NK-92 treated with Interleukin-12 subunit alpha and Interleukin-12 subunit beta, amount 100 ng/mL, for 24 hours (cell line): ENCODE measurements around the gene COX20.

Experiments used
- DNase-seq: peaks from one replicate; lab custom pipeline; 2025; lab: John Stamatoyannopoulos, UW

Gene COX20

DNA sequence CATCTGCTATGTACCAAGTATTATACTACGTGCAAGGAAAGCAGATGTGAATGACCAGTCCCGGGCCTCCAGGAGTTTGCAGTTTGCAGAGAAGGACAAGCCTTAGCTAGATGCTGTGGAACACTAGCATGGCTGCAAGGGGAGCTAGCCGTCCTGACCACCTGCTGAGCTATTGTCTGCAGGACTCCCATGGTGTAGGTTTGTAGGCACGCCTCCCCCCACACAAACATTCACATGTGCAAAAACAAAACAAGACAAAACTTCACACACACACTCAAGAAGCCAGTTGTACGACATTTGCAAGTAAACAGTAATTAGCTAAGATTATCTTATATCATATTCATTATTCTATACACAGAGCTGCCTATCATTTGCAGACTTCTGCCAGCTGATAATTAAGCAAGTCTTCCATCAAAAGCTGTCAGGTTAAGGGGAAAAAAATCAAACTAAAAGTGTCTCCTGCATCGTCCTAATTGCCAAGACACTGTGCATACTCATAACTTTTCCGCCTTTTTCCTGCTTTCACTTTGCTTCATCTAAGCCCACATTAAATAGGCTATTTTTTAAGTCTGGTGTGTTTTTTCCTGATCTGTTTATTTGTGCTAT, 39.6 kb downstream of the COX20 start:
- DNase-seq, result no peak

DNA sequence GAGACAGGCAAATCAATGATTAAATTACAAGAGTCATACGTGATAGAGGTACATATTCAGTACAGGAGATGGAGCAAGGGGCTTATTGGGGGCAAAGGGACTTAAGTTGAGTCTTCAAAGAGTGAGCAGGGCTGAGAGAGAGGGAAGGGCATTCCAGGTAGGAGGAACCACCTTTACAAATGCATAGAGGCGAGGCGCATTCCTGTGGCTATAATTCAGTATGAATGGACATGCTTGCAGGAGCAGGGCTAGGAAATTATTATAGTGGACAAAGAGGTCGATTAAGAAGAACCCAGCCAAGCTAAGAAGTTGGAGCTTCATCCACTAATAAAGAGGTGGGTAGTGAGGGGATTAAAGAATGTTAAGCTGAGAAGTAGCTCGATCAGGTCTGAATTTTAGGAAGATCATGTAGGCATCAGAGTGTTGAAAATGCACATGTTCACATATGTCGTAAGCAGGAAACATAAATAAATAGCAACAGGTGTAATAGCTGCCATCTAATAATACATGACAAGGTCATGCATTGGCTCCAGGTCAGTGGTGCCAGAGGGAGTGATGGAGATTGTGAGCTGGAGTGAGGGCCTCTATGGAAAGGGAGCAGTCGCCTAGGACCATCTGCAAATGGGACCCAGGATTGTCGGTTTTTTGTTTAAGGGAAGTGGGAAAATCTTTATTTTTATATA, 40.9 kb downstream of the COX20 start:
- DNase-seq, result no peak

DNA sequence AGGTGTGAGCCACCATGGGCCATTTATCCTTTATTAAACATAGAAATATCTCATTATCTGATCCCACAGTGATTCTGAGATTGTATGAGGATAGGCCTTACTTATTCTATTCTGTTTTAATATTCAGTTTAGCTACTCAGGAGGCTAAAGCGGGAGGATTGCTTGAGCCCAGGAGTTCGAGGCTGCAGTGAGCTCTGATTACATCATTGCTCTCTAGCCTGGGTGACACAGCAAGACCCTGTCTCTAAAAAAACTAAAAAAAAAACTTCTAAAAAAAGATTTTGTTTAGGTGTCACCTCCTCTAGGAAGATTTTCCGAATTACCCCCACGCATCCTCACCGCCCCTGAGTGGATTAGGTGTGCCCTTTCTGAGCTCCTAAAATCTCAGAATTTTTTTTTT, 43.2 kb downstream of the COX20 start:
- DNase-seq, result no peak

DNA sequence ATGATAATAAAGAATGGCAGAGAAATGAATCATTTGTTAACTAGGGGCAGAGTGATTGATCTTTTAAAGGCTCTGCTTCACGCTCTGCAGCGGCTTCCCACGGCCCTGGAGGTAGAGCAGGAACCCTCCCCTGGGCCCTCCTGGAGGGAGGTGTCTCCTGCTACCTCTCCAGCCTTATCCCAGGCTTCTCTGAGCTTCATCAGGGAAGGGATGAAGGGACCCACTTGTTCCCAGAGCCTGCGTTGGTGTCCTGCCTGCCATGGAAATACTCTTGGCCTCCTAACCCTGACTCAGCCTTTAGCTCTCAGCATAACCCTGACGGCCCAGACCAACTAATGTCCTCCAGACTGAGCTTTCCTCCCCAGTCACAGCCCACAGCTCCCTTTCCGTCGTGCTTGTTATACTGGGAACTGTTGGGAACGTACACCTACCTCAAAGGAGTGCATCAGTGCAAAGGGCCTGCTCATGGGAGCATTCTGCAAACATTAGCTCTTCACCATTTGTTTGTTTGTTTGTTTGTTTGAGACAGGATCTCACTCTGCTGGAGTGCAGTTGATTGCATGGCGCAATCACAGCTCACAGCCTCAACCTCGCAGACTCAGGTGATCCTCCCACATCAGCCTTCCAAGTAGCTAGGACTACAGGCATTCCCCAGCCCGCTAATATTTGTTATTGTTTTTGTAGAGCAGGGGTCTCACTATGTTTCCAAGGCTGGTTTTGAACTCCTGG, 46.3 kb downstream of the COX20 start:
- DNase-seq, result no peak

DNA sequence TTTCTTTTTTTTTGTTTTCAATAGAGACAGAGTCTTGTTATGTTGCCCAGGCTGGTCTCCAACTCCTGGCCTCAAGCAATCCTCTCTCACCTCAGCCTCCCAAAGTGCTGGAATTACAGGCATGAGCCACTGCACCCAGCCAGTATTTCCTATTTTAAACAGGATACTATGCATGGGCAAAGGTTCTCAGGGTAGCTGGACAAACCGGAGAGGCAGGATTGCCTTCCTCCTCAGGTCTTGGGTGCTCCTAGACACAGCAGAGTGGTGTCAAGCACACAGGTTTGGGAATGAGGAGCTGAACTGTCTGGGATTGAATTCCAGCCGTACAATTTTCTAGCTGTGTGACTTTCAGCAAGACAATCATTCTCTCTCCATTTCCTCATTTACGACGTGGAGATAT, 51.8 kb downstream of the COX20 start:
- no peak for DNase-seq

DNA sequence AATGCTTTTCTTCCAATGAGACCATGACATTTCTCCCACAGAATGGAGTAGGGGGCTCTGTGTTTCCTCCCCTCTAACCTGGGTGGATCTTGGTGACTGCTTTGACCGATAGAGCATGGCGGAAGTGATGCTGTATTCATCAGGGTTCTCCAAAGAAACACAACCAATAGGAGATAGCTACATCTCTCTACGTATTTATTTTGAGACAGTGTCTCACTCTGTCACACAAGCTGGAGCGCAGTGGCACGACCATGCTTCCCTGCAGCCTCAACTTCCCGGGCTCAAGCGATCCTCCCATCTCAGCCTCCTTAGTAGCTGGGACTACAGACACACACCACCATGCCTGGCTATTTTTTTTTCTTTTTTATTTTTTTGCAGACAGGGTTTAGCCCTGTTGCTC, 58.4 kb downstream of the COX20 start:
- no peak for DNase-seq
